Loucy (cell line): ENCODE data around the gene NXF2B.
"Not testable (repeated sequence)": the region's sequence is repeated elsewhere in the genome, so short reads cannot be mapped to it uniquely, and the experiment has no call there.

Source experiments
- H2AFZ ChIP-seq: fragments of 200-600 bp; sonication (generic); 2 replicates; pipeline ENCODE4 v1.6.0; 2016; ENCODE audit warnings: antibody characterized with exemption, mild to moderate bottlenecking, low read length, moderate library complexity
- H3F3A ChIP-seq: fragments of 200-600 bp; 2 replicates; pipeline ENCODE4 v1.6.0; 2016; ENCODE audit warnings: antibody characterized with exemption, low read depth, mild to moderate bottlenecking
- H3K27me3 ChIP-seq: fragments of 200-600 bp; sonication (generic); 2 replicates; pipeline ENCODE4 v1.6.1; 2014; ENCODE audit warnings: low read length, mild to moderate bottlenecking; ENCODE audit not compliant: insufficient read depth, poor library complexity, severe bottlenecking
- H3K36me3 ChIP-seq: fragments of 200-600 bp; sonication (generic); 2 replicates; pipeline ENCODE4 v1.6.1; 2016; ENCODE audit warnings: low read length; ENCODE audit not compliant: insufficient read depth
- H3K4me1 ChIP-seq: fragments of 200-600 bp; sonication (generic); 2 replicates; pipeline ENCODE4 v1.5.1; 2014; ENCODE audit warnings: low read length, mild to moderate bottlenecking; ENCODE audit not compliant: insufficient read depth, poor library complexity, severe bottlenecking
- H3K4me2 ChIP-seq: fragments of 200-600 bp; sonication (generic); 2 replicates; pipeline ENCODE4 v1.6.0; 2014; ENCODE audit warnings: antibody characterized with exemption, low read length, low read depth, mild to moderate bottlenecking; ENCODE audit not compliant: poor library complexity, severe bottlenecking
- H3K4me3 ChIP-seq: fragments of 200-600 bp; sonication (generic); 2 replicates; pipeline ENCODE4 v1.5.1; 2014; ENCODE audit warnings: low read length, mild to moderate bottlenecking, mixed read lengths; ENCODE audit not compliant: poor library complexity, severe bottlenecking
- H3K79me2 ChIP-seq: fragments of 200-600 bp; sonication (generic); 2 replicates; pipeline ENCODE4 v1.6.1; 2014; ENCODE audit warnings: low read length; ENCODE audit not compliant: insufficient read depth
- H3K9ac ChIP-seq: fragments of 200-600 bp; sonication (generic); 2 replicates; pipeline ENCODE4 v1.6.0; 2014; ENCODE audit warnings: mild to moderate bottlenecking, low read depth, low read length, moderate library complexity; ENCODE audit not compliant: poor library complexity, severe bottlenecking
- H3K9me2 ChIP-seq: fragments of 200-600 bp; sonication (generic); replicated peaks from 2 replicates; pipeline ENCODE4 v1.6.1; 2016; ENCODE audit warnings: low read depth, low read length, mixed read lengths
- H3K9me3 ChIP-seq: fragments of 200-600 bp; sonication (generic); 2 replicates; pipeline ENCODE4 v1.6.1; 2014; ENCODE audit warnings: mild to moderate bottlenecking, antibody characterized with exemption, low read length, low read depth; ENCODE audit not compliant: insufficient read depth
- H4K20me1 ChIP-seq: fragments of 200-600 bp; sonication (generic); 2 replicates; pipeline ENCODE4 v1.6.0; 2014; ENCODE audit warnings: antibody characterized with exemption, low read length, mild to moderate bottlenecking; ENCODE audit not compliant: insufficient read depth, poor library complexity, severe bottlenecking

The NXF2B gene, protein sequence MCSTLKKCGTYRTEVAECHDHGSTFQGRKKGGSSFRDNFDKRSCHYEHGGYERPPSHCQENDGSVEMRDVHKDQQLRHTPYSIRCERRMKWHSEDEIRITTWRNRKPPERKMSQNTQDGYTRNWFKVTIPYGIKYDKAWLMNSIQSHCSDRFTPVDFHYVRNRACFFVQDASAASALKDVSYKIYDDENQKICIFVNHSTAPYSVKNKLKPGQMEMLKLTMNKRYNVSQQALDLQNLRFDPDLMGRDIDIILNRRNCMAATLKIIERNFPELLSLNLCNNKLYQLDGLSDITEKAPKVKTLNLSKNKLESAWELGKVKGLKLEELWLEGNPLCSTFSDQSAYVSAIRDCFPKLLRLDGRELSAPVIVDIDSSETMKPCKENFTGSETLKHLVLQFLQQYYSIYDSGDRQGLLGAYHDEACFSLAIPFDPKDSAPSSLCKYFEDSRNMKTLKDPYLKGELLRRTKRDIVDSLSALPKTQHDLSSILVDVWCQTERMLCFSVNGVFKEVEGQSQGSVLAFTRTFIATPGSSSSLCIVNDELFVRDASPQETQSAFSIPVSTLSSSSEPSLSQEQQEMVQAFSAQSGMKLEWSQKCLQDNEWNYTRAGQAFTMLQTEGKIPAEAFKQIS

DNA sequence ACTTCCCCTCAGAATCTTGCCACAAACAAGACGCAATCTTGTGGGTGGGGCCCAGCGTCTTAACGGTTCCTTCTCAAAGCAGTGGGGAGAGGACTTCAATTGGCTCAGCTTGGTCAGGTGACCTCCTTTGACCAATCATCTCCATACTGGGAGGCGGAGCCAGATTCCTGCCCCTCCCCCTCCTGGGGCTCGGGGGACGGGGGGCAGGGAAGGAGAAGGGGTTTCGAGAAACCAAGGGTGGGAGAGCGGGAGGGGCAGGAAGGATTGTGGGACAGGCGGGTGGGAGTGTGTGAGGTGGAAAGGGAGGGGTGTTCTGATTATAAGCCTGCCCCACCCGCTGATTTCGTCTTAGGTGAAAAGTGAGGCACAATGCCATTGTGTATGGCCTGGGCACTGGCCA lies at the start of gene NXF2B:
Gene NXF2B, minus strand, starts transcription at position 101 of the 400 bp plus-strand sequence. CDS start 59,972 bp downstream, outside the sequence.
- not testable (repeated sequence) for H2AFZ ChIP-seq, H3K27me3 ChIP-seq, H3K79me2 ChIP-seq, H3K9me2 ChIP-seq, H3K36me3 ChIP-seq, H3K9me3 ChIP-seq, H4K20me1 ChIP-seq, H3K4me1 ChIP-seq, H3K4me3 ChIP-seq, H3F3A ChIP-seq, H3K9ac ChIP-seq, H3K4me2 ChIP-seq

DNA sequence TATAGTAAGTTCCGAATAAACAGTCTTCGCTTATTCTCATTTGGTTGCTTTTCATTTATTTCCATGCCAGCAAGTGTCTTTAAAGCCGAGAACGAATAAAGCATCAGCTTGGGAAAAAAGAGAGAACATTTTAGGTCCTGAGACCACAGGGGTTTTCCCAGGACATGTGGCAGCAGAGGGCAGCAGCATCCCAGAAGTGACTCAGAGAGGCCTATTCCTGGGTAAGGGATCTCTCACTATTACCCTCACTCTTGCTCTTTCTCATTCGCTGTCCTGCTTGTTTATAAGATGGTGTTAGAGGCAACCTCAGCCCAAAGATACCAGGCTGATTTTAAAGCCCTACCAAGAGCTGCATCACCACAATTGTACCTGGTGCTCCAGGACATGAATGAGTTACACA lies 39.0 kb upstream of the NXF2B start:
- not testable (repeated sequence) for H3K4me3 ChIP-seq, H3K9ac ChIP-seq, H3K4me1 ChIP-seq, H3F3A ChIP-seq, H3K9me2 ChIP-seq, H3K9me3 ChIP-seq, H3K36me3 ChIP-seq, H4K20me1 ChIP-seq, H3K79me2 ChIP-seq, H3K27me3 ChIP-seq, H3K4me2 ChIP-seq, H2AFZ ChIP-seq

GRCh38 chrX:102471762-102472220 lies 32.0 kb upstream of the NXF2B start, which contains the start of gene TCP11X2:
Gene TCP11X2 (minus strand): TSS chrX:102471812.
- not testable (repeated sequence) for H3K9me3 ChIP-seq, H3K4me1 ChIP-seq, H4K20me1 ChIP-seq, H3K36me3 ChIP-seq, H3K27me3 ChIP-seq, H3K9ac ChIP-seq, H3K79me2 ChIP-seq, H3K9me2 ChIP-seq, H3K4me2 ChIP-seq, H2AFZ ChIP-seq, H3F3A ChIP-seq, H3K4me3 ChIP-seq

GRCh38 chrX:102470215-102470614 lies 30.4 kb upstream of the NXF2B start:
- H3K27me3 ChIP-seq, H3K4me2 ChIP-seq, H3K79me2 ChIP-seq, H3F3A ChIP-seq, H3K9me3 ChIP-seq, H2AFZ ChIP-seq, H4K20me1 ChIP-seq, H3K36me3 ChIP-seq, H3K4me1 ChIP-seq, H3K4me3 ChIP-seq, H3K9ac ChIP-seq, H3K9me2 ChIP-seq: not testable (repeated sequence)

DNA sequence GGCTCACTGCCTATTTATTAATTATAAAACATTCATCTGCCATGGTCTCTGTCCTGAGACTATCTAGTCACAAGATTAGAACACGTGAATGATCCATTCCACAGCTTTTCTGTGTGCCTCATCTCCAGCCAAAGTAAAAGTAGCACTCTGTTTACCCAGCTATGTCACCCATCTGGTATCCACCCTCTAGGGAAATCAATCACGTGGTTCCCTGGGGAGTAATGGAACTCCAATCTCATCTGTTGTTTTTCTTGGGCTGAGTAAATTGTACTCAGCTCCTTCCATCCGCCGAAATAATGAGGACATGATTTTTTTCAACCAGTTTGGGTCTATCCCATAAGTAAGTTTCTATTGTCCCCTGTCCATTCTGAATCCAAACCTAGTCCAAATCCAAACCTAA lies 18.8 kb upstream of the NXF2B start:
- not testable (repeated sequence) for H3K79me2 ChIP-seq, H3K36me3 ChIP-seq, H3K9me3 ChIP-seq, H3K4me3 ChIP-seq, H3K9me2 ChIP-seq, H3K9ac ChIP-seq, H3K4me2 ChIP-seq, H4K20me1 ChIP-seq, H3K27me3 ChIP-seq, H3F3A ChIP-seq, H3K4me1 ChIP-seq, H2AFZ ChIP-seq

GRCh38 chrX:102414493-102414892 lies 25.3 kb downstream of the NXF2B start:
- not testable (repeated sequence) for H3K4me3 ChIP-seq, H3K9me2 ChIP-seq, H2AFZ ChIP-seq, H3F3A ChIP-seq, H3K9me3 ChIP-seq, H3K27me3 ChIP-seq, H3K79me2 ChIP-seq, H3K4me1 ChIP-seq, H3K9ac ChIP-seq, H4K20me1 ChIP-seq, H3K36me3 ChIP-seq, H3K4me2 ChIP-seq
